Epithelial cell of esophagus (primary cell): ENCODE measurements around the gene RPUSD1.
"Not testable (repeated sequence)": the region's sequence is repeated elsewhere in the genome, so short reads cannot be mapped to it uniquely, and the experiment has no call there.

Experiments used
- DNase-seq: peaks from one replicate; pipeline ENCODE4 v3.0.0; 2010; ENCODE audit warnings: low read depth
- H3K4me3 ChIP-seq: 2 replicates; pipeline ENCODE4 v1.5.1; 2011; ENCODE audit warnings: mild to moderate bottlenecking, low read length, control low read depth
- CTCF ChIP-seq: IDR thresholded peaks from 2 replicates; pipeline ENCODE4 v1.5.1; 2011; ENCODE audit warnings: low read depth, mild to moderate bottlenecking, low read length, control low read depth, inconsistent platforms; ENCODE audit not compliant: insufficient read depth; ENCODE audit errors: missing control alignments

Gene RPUSD1

GRCh38 chr16:787978-788398 lies at the start of gene RPUSD1:
TSS of gene RPUSD1 (minus strand) at chr16:788381. CDS start at chr16:787737, 644 bp downstream.
- H3K4me3 ChIP-seq = peak within 1 kb of the TSS; percentile 90
- DNase-seq = no peak
- no peak for TF ChIP-seq CTCF

DNA sequence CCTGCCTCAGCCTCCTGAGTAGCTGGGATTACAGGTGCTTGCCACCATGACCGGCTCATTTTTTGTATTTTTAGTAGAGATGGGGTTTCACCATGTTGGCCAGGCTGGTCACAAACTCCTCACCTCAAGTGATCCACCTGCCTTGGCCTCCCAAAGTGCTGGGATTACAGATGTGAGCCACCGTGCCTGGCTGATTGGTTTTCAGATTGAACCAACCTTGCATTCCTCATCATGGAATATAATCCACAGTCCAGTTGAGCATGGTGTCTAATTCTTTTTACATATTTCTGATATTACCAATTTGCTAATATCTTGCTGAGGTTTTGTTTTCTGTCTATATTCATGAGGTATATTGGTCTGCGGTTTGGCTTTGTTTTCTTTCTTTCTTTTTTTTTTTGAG lies 48.6 kb upstream of the RPUSD1 start:
- H3K4me3 ChIP-seq, DNase-seq: not testable (repeated sequence)

GRCh38 chr16:836221-836620 lies 48.0 kb upstream of the RPUSD1 start:
- no peak for TF ChIP-seq CTCF
- H3K4me3 ChIP-seq = no peak overlapping the region
- DNase-seq = no peak

- H3K4me3 ChIP-seq = no peak overlapping the region
- no peak for TF ChIP-seq CTCF
- DNase-seq = no peak
Measured at GRCh38 chr16:835373-835772, 47.2 kb upstream of the RPUSD1 start.

DNA sequence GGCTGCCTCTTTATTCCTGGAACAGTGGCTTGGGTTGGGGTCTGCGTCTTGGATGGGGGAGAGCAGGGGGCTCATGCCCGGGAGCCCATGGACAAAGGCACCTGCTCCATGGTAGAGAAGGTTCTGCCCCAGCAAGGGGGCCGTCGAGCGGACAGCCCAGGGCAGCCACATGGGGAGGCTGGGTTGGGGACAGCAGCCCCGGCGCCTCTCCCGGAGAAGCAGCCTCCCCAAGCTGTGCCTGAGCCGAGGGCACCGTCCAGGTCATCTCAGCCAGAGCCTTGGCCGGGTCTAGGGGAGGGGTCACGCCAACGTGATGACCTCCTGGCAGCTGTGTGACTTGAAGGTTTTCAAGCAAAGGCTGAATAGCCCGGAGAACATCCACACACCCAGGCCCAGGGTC lies 45.2 kb upstream of the RPUSD1 start:
- DNase-seq = no peak
- TF ChIP-seq CTCF = no peak

DNA sequence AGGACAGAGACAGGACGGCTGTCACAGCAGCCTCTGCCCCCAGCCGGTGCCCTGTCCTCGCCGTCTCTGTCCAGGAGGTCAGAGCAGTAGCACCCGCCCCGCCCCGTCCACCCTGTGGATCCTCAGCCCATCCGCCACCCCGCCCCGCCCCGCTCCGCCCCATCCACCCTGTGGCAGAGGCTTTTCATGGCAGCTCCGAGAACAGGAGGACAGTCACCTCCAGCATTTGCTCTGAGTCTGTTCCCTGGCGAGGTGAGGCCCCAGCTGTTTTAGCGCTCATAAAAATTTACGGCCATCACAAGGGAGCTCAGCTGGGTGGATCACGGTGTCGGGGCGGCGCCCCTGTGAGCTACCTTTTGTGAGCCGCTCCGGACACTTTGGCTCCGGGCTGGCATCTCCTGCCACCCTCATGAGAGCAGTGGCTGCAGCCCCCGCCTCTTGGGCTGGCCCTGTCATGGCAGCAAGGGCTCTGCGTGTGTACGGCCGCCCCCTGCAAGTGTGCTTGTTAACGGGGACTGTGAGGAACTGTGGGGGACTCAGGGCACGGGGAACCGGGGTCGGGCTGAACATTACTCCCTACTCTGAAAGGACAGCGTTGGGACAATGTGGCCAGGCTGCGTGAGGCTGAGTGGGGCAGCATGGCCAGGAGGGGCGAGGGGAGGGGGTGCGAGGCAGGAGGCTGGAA lies 44.6 kb upstream of the RPUSD1 start:
- DNase-seq = no peak
- TF ChIP-seq CTCF = no peak
- H3K4me3 ChIP-seq = no peak overlapping the region

More for the DNA sequence above, 45.2 kb upstream of the RPUSD1 start:
- H3K4me3 ChIP-seq = no peak overlapping the region

DNA sequence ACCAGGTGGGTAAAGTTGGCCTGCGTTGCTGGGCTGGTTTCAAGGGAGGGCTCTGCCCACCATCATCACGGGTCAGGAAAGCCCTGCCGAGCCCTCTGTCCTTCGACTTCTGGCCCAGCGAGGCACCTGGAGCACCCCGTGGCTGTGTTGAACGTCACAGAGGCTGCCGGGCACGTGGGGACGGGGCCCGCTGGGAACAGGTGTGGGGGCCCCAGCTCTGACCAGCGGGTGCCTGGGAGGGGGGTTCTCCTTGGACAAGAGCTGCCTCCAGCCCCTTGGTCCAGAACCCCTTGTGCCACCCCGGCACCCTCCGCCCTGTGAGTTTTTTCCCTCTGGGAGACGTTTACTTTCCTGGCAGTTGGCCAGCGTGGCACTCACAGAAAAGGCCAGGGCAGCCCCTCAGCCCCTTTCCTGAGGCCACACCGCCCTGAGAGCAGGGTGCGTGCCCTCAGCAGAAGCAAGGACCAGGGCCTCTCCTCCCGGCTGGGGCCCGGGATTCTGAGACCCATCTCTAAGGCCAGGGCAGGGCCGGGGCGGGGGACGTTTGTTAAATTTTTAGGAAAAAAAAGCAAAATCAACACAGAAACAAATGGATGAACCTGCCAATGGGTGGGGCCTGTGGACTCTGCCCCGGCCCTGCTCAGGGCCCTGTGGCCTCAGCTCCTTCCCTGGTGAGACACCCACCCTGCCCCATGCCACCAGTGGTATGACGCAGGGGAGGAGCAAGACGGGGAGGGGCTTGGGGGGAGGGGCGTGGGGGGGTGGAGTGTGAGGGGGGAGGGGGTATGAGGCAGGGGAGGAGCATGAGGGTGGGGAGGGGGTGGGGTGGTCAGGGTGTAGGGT lies 43.6 kb upstream of the RPUSD1 start:
- no peak for TF ChIP-seq CTCF
- no peak overlapping the region for H3K4me3 ChIP-seq
- no peak for DNase-seq
